A549 (cell line): ENCODE measurements around the gene DHRS7C. TPM values are rescaled to one million over a fixed set of nuclear protein-coding genes. Genes with fewer than 3 reads are reported as not detected.

ENCODE experiments used
- ATAC-seq, 2 experiments: fragments of 200-7000 bp in 1 of 2; fragments of >200 bp in 1 of 2; cut with Nextera tagmentation in 1 of 2; cut with Tn5 transposase in 1 of 2; 3 replicates each; pipeline versions ENCODE4 v1.8.0 to v1.9.1; 2018 to 2020; ENCODE audit warnings: mild to moderate bottlenecking in 1 of 2, moderate library complexity in 1 of 2
- CTCF ChIA-PET: fragments of 300-600 bp; sonication (Branson Sonifier 250); formaldehyde crosslinking; extraction: SDS; loops from one replicate; lab custom pipeline; 2021; ENCODE audit warnings: antibody characterized with exemption, inconsistent platforms; lab: Yijun Ruan, JAX
- POLR2A ChIA-PET: fragments of 350-600 bp; formaldehyde crosslinking; extraction: SDS; loops from one replicate; lab custom pipeline; 2021; ENCODE audit warnings: antibody characterized with exemption, inconsistent platforms; lab: Yijun Ruan, JAX
- DNase-seq, 2 experiments: peaks; one replicate each; pipeline versions ENCODE4 v3.0.0 to v3.0.0-alpha.2; 2011 to 2016; ENCODE audit warnings: low read depth in 1 of 2, low spot score in 1 of 2
- FAIRE-seq: peaks from 2 replicates; lab custom pipeline; 2011; peaks lifted over from hg19 to GRCh38; lab: Jason Lieb, UNC
- H3K27ac ChIP-seq, 2 experiments: fragments of >200 bp; sonication (Bioruptor Twin); formaldehyde crosslinking; 3 replicates each; pipeline ENCODE4 v1.5.1; 2016 to 2017
- H3K4me1 ChIP-seq: fragments of >200 bp; sonication (Bioruptor Twin); formaldehyde crosslinking; 3 replicates; pipeline ENCODE4 v1.6.1; 2016
- H3K4me2 ChIP-seq: fragments of >200 bp; sonication (Bioruptor Twin); formaldehyde crosslinking; 3 replicates; pipeline ENCODE4 v1.6.1; 2016
- H3K4me3 ChIP-seq: fragments of >200 bp; sonication (Bioruptor Twin); formaldehyde crosslinking; 3 replicates; pipeline ENCODE4 v1.5.1; 2016
- H3K9me3 ChIP-seq: fragments of >200 bp; sonication (Bioruptor Twin); formaldehyde crosslinking; 3 replicates; pipeline ENCODE4 v1.6.1; 2016
- CBX2 ChIP-seq: fragments of 200-600 bp; sonication (generic); IDR thresholded peaks from 2 replicates; pipeline ENCODE4 v1.6.1; 2016; ENCODE audit warnings: low read depth, mild to moderate bottlenecking, borderline replicate concordance
- CBX8 ChIP-seq: fragments of 200-600 bp; sonication (generic); IDR thresholded peaks from 2 replicates; pipeline ENCODE4 v1.6.1; 2016
- CEBPB ChIP-seq, 2 experiments: fragments of >200 bp in 1 of 2; sonication (Bioruptor Twin) in 1 of 2; formaldehyde crosslinking in 1 of 2; IDR thresholded peaks; 2 replicates each; pipeline ENCODE4 v1.6.1; 2012 to 2016
- CHD2 ChIP-seq: fragments of 150-350 bp; IDR thresholded peaks from 2 replicates; pipeline ENCODE4 v1.6.1; 2014; ENCODE audit warnings: low read length; ENCODE audit not compliant: partially characterized antibody
- EHF ChIP-seq: fragments of 250-450 bp; sonication (Bioruptor Pico); IDR thresholded peaks from 2 replicates; pipeline ENCODE4 v1.5.0; 2020; ENCODE audit warnings: mild to moderate bottlenecking
- EHMT2 ChIP-seq: fragments of 200-600 bp; sonication (generic); IDR thresholded peaks from 2 replicates; pipeline ENCODE4 v1.6.1; 2016; ENCODE audit warnings: antibody characterized with exemption, low read depth, mild to moderate bottlenecking, moderate library complexity
- EP300 ChIP-seq, 2 experiments: fragments of >200 bp; sonication (Bioruptor Twin); formaldehyde crosslinking; IDR thresholded peaks; 2 replicates in 1 of 2; 3 replicates in 1 of 2; pipeline ENCODE4 v1.6.1; 2016 to 2017
- FOSL2 ChIP-seq, 2 experiments: fragments of 450-650 bp in 1 of 2; fragments of >200 bp in 1 of 2; sonication (Bioruptor Twin) in 1 of 2; formaldehyde crosslinking; IDR thresholded peaks; 2 replicates each; pipeline versions ENCODE4 v1.5.0 to v1.6.1; 2016 to 2020; ENCODE audit warnings: mild to moderate bottlenecking in 1 of 2, moderate library complexity in 1 of 2
- FOXS1 ChIP-seq: fragments of 250-450 bp; sonication (Bioruptor Pico); IDR thresholded peaks from 2 replicates; pipeline ENCODE4 v1.5.0; 2020; ENCODE audit warnings: mild to moderate bottlenecking, moderate library complexity
- HOXA7 ChIP-seq: fragments of 250-450 bp; sonication (Bioruptor Pico); IDR thresholded peaks from 2 replicates; pipeline ENCODE4 v1.5.0; 2020; ENCODE audit warnings: mild to moderate bottlenecking, moderate library complexity
- HOXB13 ChIP-seq: fragments of 250-450 bp; sonication (Bioruptor Pico); IDR thresholded peaks from 2 replicates; pipeline ENCODE4 v1.5.0; 2020; ENCODE audit warnings: low read depth, mild to moderate bottlenecking, moderate library complexity
- HOXB5 ChIP-seq: fragments of 250-450 bp; sonication (Bioruptor Pico); IDR thresholded peaks from 2 replicates; pipeline ENCODE4 v1.5.0; 2020; ENCODE audit warnings: mild to moderate bottlenecking, moderate library complexity
- JUN ChIP-seq, 2 experiments: fragments of >200 bp; sonication (Bioruptor Twin); formaldehyde crosslinking; IDR thresholded peaks; 2 replicates in 1 of 2; 3 replicates in 1 of 2; pipeline ENCODE4 v1.6.1; 2016 to 2017
- KDM1A ChIP-seq: fragments of 200-600 bp; sonication (generic); IDR thresholded peaks from 2 replicates; pipeline ENCODE4 v1.6.1; 2016; ENCODE audit warnings: low read depth, mild to moderate bottlenecking
- KDM5A ChIP-seq: fragments of 200-600 bp; sonication (generic); IDR thresholded peaks from 2 replicates; pipeline ENCODE4 v1.6.1; 2016; ENCODE audit warnings: antibody characterized with exemption, mild to moderate bottlenecking
- MAFK ChIP-seq: fragments of 450-650 bp; IDR thresholded peaks from 2 replicates; pipeline ENCODE4 v1.6.1; 2014; ENCODE audit not compliant: partially characterized antibody
- MAZ ChIP-seq: fragments of 150-350 bp; IDR thresholded peaks from 2 replicates; pipeline ENCODE4 v1.6.1; 2014; ENCODE audit warnings: antibody characterized with exemption, low read depth, low read length, borderline replicate concordance
- MYC ChIP-seq: IDR thresholded peaks from 2 replicates; pipeline ENCODE4 v1.6.1; 2012; ENCODE audit warnings: mild to moderate bottlenecking, inconsistent platforms, low read length, improper control_type of control experiment, borderline replicate concordance
- NR3C1 ChIP-seq: fragments of >200 bp; sonication (Bioruptor Twin); formaldehyde crosslinking; IDR thresholded peaks from 3 replicates; pipeline ENCODE4 v1.6.1; 2017
- PHF8 ChIP-seq: fragments of 200-600 bp; sonication (generic); IDR thresholded peaks from 2 replicates; pipeline ENCODE4 v1.6.1; 2016; ENCODE audit warnings: low read depth, mild to moderate bottlenecking, antibody characterized with exemption, moderate library complexity, borderline replicate concordance
- POLR2AphosphoS2 ChIP-seq: conservative IDR thresholded peaks from 2 replicates; pipeline ENCODE4 v1.6.1; 2012; ENCODE audit warnings: low read length, improper control_type of control experiment, inconsistent platforms
- RAD21 ChIP-seq, 2 experiments: fragments of >200 bp in 1 of 2; sonication (Bioruptor Twin) in 1 of 2; formaldehyde crosslinking in 1 of 2; IDR thresholded peaks in 1 of 2; conservative IDR thresholded peaks in 1 of 2; 2 replicates in 1 of 2; 3 replicates in 1 of 2; pipeline ENCODE4 v1.6.1; 2012 to 2018; ENCODE audit warnings: inconsistent platforms in 1 of 2
- RNF2 ChIP-seq: fragments of 200-600 bp; sonication (generic); IDR thresholded peaks from 2 replicates; pipeline ENCODE4 v1.6.1; 2016; ENCODE audit warnings: low read depth, mild to moderate bottlenecking, antibody characterized with exemption, moderate library complexity, borderline replicate concordance
- SMC3 ChIP-seq: fragments of >200 bp; sonication (Bioruptor Twin); formaldehyde crosslinking; IDR thresholded peaks from 3 replicates; pipeline ENCODE4 v1.6.1; 2018; ENCODE audit warnings: inconsistent platforms
- SREBF2 ChIP-seq: fragments of 450-650 bp; IDR thresholded peaks from 2 replicates; pipeline ENCODE4 v1.6.1; 2014; ENCODE audit warnings: mild to moderate bottlenecking, moderate library complexity
- TFCP2L1 ChIP-seq: fragments of 250-450 bp; sonication (Bioruptor Pico); IDR thresholded peaks from 2 replicates; pipeline ENCODE4 v1.5.0; 2021; ENCODE audit warnings: mild to moderate bottlenecking
- ZSCAN20 ChIP-seq: fragments of 250-450 bp; sonication (Bioruptor Pico); IDR thresholded peaks from 2 replicates; pipeline ENCODE4 v1.8.0; 2022; ENCODE audit warnings: mild to moderate bottlenecking, moderate library complexity
- WGBS: methylation state at CpG from one replicate; pipeline ENCODE4 v1.1.6; 2017; ENCODE audit errors: missing lambda C conversion rate; 5-methylcytosine and 5-hydroxymethylcytosine counted together
- polyA plus RNA-seq, 4 experiments: library from polyadenylated mRNA; depleted of rRNA in 3 of 4; stranded (reverse); fragments of >200 nt; fragmentation: RNase III in 1 of 4; extraction: RNeasy Plus Mini Kit Qiagen cat#74134 plus additional on column Dnase treatment in 1 of 4; gene quantifications; 2 replicates in 3 of 4; 3 replicates in 1 of 4; pipeline ENCODE4 v1.2.3, GENCODE V29; 2011 to 2017
- TF ChIP-seq, protein P1 (sequence below): fragments of 450-650 bp; IDR thresholded peaks from 2 replicates; pipeline ENCODE4 v1.6.1; 2014; ENCODE audit warnings: antibody characterized with exemption
- TF ChIP-seq, protein P2 (sequence below): IDR thresholded peaks from 2 replicates; pipeline ENCODE4 v1.6.1; 2012; ENCODE audit warnings: low read depth, borderline replicate concordance
- TF ChIP-seq, protein P3 (sequence below): fragments of 250-450 bp; sonication (Bioruptor Pico); IDR thresholded peaks from 2 replicates; pipeline ENCODE4 v1.5.0; 2021; ENCODE audit warnings: mild to moderate bottlenecking, moderate library complexity, borderline replicate concordance
- TF ChIP-seq, protein P4 (sequence below): fragments of >200 bp; sonication (Bioruptor Twin); formaldehyde crosslinking; IDR thresholded peaks from 2 replicates; pipeline ENCODE4 v1.6.1; 2016
- TF ChIP-seq, protein P5 (sequence below): fragments of 250-450 bp; sonication (Bioruptor Pico); IDR thresholded peaks from 2 replicates; pipeline ENCODE4 v1.5.0; 2020; ENCODE audit warnings: low read depth, mild to moderate bottlenecking, moderate library complexity
- TF ChIP-seq, protein P6 (sequence below): IDR thresholded peaks from 2 replicates; pipeline ENCODE4 v1.6.1; 2012

The DHRS7C gene
- polyA plus RNA-seq, 2 of the 4 experiments (the other 2 are of a cell fraction) = not detected

DNA sequence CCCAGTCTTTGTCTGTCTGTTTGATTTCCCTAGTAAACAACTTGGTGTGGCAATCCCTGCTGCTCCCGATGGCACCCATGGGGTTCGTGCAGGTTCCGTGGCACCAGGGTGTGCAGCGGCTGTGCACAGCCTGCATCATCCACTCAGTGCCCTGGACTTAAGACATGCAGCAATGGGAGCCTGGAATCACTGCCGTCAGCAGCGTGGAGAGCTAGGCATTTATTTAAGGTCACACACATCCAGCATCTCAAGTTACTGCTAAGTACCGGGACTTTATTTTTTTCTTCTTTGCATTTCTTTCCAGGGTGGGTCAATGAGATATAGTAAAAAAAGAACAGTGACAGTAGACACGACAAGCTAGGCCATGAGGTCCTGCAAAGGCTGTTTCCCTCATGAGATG, 2.8 kb downstream of the DHRS7C start:
- no peak for DNase-seq
- POLR2A ChIA-PET = no interaction called here

DNA sequence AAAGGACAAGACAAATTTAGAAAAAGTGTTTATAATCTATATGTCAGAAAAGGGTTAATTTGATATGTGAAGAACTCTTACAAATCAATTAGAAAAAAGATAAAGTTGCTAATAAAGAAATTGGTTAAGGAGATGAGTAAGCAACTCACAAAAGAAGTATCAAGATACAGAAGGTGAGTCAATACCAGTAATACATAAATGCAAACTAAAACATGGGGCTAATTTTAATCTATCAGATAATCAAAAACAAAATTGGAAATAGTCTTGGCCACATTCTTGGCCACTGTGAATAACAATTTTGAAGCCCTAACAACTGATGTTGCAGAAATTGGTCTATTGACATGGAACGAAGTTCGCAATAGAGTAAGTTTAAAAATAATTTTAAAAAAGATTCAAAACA, 6.8 kb downstream of the DHRS7C start:
- CTCF ChIA-PET = interaction anchor here (1.4 kb wide), 1 partner anchor 16 kb away, joined by 3 read pairs; no protein-coding TSS in a partner anchor
- POLR2A ChIA-PET = no interaction called here
- FAIRE-seq (peak; percentile 74), DNase-seq (no peak), ATAC-seq (no peak)
- Histone ChIP-seq H3K4me3 (no peak overlapping the region), H3K27ac (no peak overlapping the region), H3K9me3 (no peaks in the 10 kb centered on the region), H3K4me2 (no peak overlapping the region), H3K4me1 (0 out of 3 replicates have a peak, but pooled peaks cover 4% of the 10 kb centered on the region)
- TF ChIP-seq FOSL2 (IDR thresholded peaks at IDR 0.05) (no peak), FOSL2 (CRISPR knock-in tag; IDR thresholded peaks at IDR 0.05) (no peak), NR3C1 (no peak), CHD2 (no peak), HOXA7 (CRISPR knock-in tag) (no peak), RNF2 (no peak), HOXB5 (CRISPR knock-in tag) (no peak), CBX8 (no peak), MAZ (no peak), KDM1A (no peak), TFCP2L1 (CRISPR knock-in tag) (no peak), PHF8 (no peak), EP300 (IDR thresholded peaks at IDR 0.05) (no peak), EHMT2 (no peak), ZSCAN20 (no peak)
- TF ChIP-seq, protein P1, sequence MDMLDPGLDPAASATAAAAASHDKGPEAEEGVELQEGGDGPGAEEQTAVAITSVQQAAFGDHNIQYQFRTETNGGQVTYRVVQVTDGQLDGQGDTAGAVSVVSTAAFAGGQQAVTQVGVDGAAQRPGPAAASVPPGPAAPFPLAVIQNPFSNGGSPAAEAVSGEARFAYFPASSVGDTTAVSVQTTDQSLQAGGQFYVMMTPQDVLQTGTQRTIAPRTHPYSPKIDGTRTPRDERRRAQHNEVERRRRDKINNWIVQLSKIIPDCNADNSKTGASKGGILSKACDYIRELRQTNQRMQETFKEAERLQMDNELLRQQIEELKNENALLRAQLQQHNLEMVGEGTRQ = no peak
- TF ChIP-seq, protein P2, sequence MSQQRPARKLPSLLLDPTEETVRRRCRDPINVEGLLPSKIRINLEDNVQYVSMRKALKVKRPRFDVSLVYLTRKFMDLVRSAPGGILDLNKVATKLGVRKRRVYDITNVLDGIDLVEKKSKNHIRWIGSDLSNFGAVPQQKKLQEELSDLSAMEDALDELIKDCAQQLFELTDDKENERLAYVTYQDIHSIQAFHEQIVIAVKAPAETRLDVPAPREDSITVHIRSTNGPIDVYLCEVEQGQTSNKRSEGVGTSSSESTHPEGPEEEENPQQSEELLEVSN = no peak
- TF ChIP-seq, protein P3, sequence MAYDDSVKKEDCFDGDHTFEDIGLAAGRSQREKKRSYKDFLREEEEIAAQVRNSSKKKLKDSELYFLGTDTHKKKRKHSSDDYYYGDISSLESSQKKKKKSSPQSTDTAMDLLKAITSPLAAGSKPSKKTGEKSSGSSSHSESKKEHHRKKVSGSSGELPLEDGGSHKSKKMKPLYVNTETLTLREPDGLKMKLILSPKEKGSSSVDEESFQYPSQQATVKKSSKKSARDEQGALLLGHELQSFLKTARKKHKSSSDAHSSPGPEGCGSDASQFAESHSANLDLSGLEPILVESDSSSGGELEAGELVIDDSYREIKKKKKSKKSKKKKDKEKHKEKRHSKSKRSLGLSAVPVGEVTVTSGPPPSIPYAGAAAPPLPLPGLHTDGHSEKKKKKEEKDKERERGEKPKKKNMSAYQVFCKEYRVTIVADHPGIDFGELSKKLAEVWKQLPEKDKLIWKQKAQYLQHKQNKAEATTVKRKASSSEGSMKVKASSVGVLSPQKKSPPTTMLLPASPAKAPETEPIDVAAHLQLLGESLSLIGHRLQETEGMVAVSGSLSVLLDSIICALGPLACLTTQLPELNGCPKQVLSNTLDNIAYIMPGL (CRISPR knock-in tag) = no peak
- TF ChIP-seq, protein P4, sequence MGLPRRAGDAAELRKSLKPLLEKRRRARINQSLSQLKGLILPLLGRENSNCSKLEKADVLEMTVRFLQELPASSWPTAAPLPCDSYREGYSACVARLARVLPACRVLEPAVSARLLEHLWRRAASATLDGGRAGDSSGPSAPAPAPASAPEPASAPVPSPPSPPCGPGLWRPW = no peak
- WGBS = 96% methylated on average over 2 of the region's 2 CpGs

More for the DNA sequence above, 2.8 kb downstream of the DHRS7C start:
- TF ChIP-seq, protein P3 (CRISPR knock-in tag) = no peak
- TF ChIP-seq, protein P5, sequence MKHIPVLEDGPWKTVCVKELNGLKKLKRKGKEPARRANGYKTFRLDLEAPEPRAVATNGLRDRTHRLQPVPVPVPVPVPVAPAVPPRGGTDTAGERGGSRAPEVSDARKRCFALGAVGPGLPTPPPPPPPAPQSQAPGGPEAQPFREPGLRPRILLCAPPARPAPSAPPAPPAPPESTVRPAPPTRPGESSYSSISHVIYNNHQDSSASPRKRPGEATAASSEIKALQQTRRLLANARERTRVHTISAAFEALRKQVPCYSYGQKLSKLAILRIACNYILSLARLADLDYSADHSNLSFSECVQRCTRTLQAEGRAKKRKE (CRISPR knock-in tag) = no peak
- TF ChIP-seq SMC3 (no peak), RAD21 (conservative IDR thresholded peaks at IDR 0.05 in 1 of 2, IDR thresholded peaks at IDR 0.05 in 1 of 2) (no peak), FOXS1 (CRISPR knock-in tag) (no peak), MYC (no peak), POLR2AphosphoS2 (no peak), SREBF2 (no peak), RNF2 (no peak), JUN (IDR thresholded peaks at IDR 0.05) (no peak), CEBPB (IDR thresholded peaks at IDR 0.05) (no peak), MAFK (no peak), ZSCAN20 (no peak), EHF (CRISPR knock-in tag) (no peak), CBX2 (no peak), HOXB13 (CRISPR knock-in tag) (no peak), PHF8 (no peak), CBX8 (no peak), KDM5A (no peak)
- TF ChIP-seq, protein P6, sequence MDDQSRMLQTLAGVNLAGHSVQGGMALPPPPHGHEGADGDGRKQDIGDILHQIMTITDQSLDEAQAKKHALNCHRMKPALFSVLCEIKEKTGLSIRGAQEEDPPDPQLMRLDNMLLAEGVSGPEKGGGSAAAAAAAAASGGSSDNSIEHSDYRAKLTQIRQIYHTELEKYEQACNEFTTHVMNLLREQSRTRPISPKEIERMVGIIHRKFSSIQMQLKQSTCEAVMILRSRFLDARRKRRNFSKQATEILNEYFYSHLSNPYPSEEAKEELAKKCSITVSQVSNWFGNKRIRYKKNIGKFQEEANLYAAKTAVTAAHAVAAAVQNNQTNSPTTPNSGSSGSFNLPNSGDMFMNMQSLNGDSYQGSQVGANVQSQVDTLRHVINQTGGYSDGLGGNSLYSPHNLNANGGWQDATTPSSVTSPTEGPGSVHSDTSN = no peak
- CTCF ChIA-PET = interaction anchor here (2.6 to 3.7 kb wide), 2 partner anchors 20 to 136 kb away, joined by 6 to 14 read pairs; no protein-coding TSS in a partner anchor
- FAIRE-seq (no peak), ATAC-seq (no peak)
- Histone ChIP-seq H3K4me2 (no peak overlapping the region), H3K4me3 (no peak overlapping the region), H3K27ac (no peak overlapping the region; a peak in 2 of 6 replicates), H3K9me3 (no peaks in the 10 kb centered on the region), H3K4me1 (0 out of 3 replicates have a peak, but pooled peaks cover under 1% of the 10 kb centered on the region)
- 89% methylated on average over 7 of the region's 8 CpGs for WGBS
